Frontal cortex (tissue), 4 donors: ENCODE data around the gene KRTAP22-2. TPM values are rescaled to one million over a fixed set of nuclear protein-coding genes. Genes with fewer than 3 reads are reported as not detected.

Experiments
- DNase-seq, 2 donors: peaks; one replicate each; pipeline ENCODE4 v3.0.0; 2012; ENCODE audit warnings: low spot score in 2 of 2
- FAIRE-seq: peaks from 2 replicates; lab custom pipeline; 2012; peaks lifted over from hg19 to GRCh38; lab: Jason Lieb, UNC
- total RNA-seq: library from RNA; depleted of rRNA; stranded (reverse); fragments of >200 nt; gene quantifications from one replicate; pipeline ENCODE4 v1.2.3, GENCODE V29; 2014
- donor health status: control.
- donor health status: control.
- donor health status: control.

Gene KRTAP22-2
- total RNA-seq, result not detected

DNA sequence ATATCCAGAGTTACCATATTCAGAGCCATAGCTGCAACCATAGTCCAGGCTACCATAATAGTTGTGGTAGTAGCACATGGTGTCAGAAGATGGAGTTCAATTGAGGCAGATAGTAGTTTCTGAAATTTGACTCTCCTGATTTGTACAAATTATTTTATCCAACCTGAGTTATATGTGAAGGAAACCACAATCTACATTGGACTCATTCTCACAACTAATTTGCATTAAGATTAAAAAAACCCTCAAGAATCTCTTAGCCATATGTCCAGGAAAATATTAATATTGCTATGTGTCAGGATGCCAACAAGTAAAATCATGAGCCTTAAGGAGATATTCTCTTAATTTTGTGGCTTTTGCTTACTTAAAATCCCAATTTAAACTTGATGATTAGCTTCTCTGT lies at the start of gene KRTAP22-2:
Gene KRTAP22-2, minus strand, starts transcription at position 101 of the 400 bp plus-strand sequence.
- no peak for FAIRE-seq
- no peak for DNase-seq

DNA sequence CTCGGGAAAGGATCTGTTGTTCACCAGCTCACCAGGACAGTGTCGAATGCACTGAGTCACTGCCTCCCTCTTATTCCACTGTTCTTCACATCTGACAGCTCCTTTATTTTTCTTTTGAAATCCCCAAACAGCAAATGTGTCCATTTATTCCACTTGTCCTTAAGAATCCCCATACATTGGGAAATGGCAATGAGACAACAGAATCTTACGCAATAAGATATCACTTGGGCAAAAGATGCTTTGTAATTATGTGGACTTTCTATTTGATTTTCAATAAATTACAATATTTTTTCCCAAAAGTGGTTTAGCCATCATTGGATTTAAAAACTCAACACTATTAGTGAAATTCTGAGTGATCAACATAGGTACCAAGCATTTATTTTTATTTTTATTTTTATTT lies 48.5 kb upstream of the KRTAP22-2 start:
- FAIRE-seq (no peak), DNase-seq (no peak)

- no peak for FAIRE-seq
- DNase-seq, result no peak
Measured at GRCh38 chr21:30634906-30635305, 44.7 kb upstream of the KRTAP22-2 start, which contains the start of gene KRTAP20-2. KRTAP20-2 (plus strand) TSS chr21:30635206; CDS start chr21:30635264, 58 bp downstream.

DNA sequence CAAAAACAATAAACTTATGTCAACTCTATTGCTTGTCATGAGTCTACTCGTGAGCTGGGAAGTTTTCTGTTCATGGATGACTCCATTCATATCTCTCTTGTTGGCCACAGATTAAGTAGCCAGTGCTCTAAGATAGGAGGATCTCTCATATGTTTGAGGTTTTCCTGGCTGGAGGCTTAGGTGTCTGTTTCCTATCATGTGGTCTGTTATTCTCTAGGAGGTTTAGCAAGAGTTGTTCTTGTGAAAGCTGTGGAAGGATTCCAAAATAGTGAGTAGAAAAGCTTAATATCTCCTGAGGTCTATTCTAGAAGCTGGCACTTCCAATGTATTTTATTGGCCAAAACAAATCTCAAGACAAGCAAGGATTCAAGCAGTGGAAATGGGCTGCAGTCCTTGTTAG lies 39.0 kb upstream of the KRTAP22-2 start:
- FAIRE-seq (no peak), DNase-seq (no peak)

- no peak for DNase-seq
- FAIRE-seq, result no peak
Measured at GRCh38 chr21:30628109-30628508, 37.9 kb upstream of the KRTAP22-2 start.

DNA sequence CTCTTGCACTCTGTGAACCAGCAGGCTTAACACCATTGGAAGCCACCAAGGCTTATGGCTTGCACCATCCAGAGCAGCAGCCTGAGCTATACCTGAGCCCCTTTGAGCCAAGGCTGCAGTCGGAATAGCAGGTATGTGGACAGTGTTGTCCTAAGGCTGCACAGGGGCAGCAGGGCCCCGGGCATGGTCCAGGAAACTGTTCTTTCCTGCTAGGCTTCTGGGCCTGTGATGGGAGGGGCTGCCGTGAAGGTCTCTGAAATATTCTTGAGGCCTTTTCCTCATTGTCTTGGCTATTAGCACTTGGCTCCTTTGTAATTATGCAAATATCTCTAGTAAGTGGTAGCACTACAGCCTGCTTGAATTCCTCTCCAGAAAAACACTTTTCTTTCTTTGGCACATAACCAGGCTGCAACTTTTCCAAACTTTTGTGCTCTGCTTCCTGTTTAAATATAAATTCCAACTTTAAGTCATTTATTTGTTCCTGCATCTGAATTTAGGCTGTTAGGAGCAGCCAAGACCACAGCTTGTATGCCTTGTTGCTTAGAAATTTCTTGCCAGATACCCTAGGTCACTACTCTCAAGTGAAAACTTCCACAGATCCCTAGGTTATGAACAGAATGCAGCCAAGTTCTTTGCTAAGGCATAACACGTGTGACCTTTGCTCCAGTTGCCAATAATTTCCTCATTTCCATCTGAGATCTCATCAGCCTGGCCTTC lies 35.4 kb upstream of the KRTAP22-2 start:
- DNase-seq (no peak), FAIRE-seq (no peak)

- no peak for DNase-seq
- FAIRE-seq, result no peak
Measured at GRCh38 chr21:30623362-30623761, 33.2 kb upstream of the KRTAP22-2 start.

GRCh38 chr21:30620522-30620921 lies 30.3 kb upstream of the KRTAP22-2 start, which contains the start of gene KRTAP20-4:
KRTAP20-4 (plus strand) TSS chr21:30620627.
- DNase-seq (no peak), FAIRE-seq (no peak)

DNA sequence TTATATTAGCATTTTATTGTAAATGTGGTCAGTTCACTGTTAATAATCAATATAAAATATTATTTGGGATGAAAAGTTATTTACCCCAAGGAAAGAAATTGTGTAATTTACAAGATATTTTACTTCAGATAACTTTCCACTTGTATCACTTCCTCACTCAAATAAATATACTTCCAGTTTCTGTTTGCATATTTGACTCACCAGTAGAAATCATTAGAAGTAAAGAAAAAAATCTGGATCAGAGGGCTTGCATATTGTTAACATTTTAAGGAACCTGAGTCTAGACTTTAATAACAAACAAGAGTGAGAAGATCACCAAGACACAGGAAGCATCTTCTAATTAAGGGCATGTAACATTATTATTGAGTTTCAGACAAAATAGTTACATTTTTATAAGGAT lies 29.9 kb upstream of the KRTAP22-2 start:
- FAIRE-seq (no peak), DNase-seq (no peak)

DNA sequence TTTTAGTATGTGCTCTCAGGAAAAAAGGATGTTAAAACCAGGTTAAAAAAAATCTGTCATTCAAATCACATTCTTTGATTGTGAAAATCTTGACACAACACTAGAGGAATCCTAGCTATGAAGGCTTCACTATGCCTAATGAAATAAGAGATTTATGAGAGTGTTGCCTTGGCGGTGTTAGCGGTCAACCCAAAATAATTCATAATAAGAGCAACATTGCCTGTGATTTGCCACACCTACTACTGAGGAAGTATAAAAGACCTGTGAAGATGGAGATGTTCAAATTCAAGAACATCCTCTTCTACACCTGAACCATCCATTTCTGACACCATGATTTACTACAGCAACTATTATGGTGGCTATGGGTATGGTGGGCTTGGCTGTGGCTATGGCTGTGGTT lies 25.9 kb upstream of the KRTAP22-2 start, which contains the start of gene KRTAP20-1:
Gene KRTAP20-1, plus strand, starts transcription at position 301 of the 400 bp plus-strand sequence. Its CDS starts 30 bp downstream, at position 331.
- DNase-seq (no peak), FAIRE-seq (no peak)

- DNase-seq (no peak), FAIRE-seq (no peak)
Measured at GRCh38 chr21:30615199-30615598, 25.0 kb upstream of the KRTAP22-2 start.

DNA sequence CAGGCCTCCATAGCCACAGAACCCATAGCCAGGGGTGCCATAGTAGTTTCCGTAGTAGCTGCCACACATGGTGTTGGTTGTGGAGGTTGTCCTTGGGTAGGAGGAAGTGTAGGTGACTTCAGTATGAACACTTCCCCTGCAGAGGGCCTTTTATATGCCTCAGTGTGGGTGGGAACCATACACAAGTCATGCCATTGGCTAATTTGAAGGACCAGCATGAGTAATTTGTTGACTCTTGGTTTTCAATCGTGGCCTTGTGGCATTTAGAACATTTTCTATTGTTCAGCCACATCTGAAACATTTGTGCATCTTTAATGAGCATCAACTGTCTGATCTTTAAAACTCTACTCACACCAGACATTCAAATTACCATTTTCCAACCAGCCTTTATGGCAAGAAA lies 23.6 kb upstream of the KRTAP22-2 start, which contains the start of gene KRTAP6-1:
Gene KRTAP6-1, minus strand, starts transcription at position 95 of the 400 bp plus-strand sequence. Its CDS starts 26 bp downstream, at position 69.
- FAIRE-seq, result no peak
- no peak for DNase-seq

DNA sequence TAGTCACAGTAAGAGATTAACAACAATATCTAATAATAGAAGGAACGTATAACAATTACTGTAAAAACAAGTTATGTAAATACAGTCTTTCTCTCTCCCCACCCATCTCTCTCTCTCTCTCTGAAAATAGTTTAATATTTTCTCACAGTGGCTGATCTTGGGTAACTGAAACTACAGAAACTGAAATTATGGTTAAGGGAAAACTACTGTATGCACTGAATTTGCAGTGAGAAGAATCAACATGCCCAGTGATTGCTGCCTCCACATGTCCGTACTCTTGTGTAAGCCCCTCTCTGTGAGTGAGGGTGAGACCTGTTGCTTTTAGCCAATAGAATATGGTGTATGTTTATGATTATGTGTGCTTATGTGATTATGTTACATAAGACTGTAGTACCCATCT lies 21.9 kb upstream of the KRTAP22-2 start:
- no peak for DNase-seq
- no peak for FAIRE-seq

GRCh38 chr21:30605968-30606367 lies 15.8 kb upstream of the KRTAP22-2 start:
- FAIRE-seq, result no peak
- DNase-seq, result no peak

DNA sequence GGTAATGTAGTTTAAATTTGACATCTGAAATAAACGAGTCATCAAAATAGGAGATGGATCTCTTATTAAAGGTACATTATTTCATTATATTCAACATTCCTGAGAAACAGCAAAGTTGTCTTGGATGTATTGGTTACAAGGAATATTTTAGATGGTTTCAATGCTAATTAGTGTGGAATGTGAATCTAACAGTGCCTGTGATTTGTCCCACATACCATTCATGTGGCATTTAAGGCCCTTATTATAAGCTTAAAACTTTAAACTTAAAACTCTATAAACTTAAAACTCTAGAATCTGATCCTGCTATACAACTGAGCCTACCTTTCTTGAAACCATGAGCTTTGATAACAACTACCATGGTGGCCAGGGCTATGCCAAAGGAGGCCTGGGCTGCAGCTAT lies 10.6 kb upstream of the KRTAP22-2 start, which contains the start of gene KRTAP22-1:
Gene KRTAP22-1, plus strand, starts transcription at position 301 of the 400 bp plus-strand sequence.
- no peak for FAIRE-seq
- DNase-seq, result no peak

DNA sequence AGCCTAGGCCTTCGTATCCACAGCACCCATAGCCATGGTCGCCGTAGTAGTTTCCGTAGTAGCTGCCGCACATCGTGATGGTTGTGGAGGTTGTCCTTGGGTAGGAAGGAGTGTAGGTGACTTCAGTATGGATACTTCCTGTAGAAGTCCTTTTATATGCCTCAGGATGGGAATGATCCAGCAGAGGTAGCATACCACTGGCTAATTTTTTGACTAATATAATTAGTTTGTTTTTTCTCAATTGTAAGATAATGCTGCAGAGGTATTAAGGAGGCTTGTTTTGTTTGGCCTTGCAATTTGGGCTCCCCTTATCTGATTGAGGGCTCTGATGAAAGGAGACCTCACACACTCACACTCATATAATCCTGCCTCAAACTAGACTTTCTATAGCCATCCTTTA lies 8.6 kb upstream of the KRTAP22-2 start, which contains the start of gene KRTAP6-2:
Gene KRTAP6-2, minus strand, starts transcription at position 101 of the 400 bp plus-strand sequence. Its CDS starts 28 bp downstream, at position 73.
- FAIRE-seq, result no peak

DNA sequence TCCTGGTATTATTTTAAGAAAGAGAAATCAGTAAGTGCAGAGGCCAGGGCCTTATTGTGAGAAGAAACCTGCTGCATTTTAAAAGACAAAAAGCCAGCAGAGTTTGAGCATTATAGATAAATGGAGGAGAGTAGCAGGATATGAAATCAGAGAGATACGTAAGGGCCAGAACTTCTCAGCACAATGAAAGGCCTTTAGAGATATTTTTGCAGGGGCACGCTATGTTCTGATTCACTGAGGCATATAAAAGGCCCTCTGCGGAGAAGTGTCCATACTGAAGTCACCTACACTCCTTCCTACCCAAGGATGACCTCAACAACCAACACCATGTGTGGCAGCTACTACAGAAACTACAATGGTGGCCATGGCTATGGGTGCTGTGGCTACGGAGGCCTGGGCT lies 1.9 kb upstream of the KRTAP22-2 start, which contains the start of gene KRTAP6-3:
Gene KRTAP6-3, plus strand, starts transcription at position 301 of the 400 bp plus-strand sequence. Its CDS starts 6 bp downstream, at position 307.
- FAIRE-seq (no peak), DNase-seq (no peak)

More for the DNA sequence above, 8.6 kb upstream of the KRTAP22-2 start, which contains the start of gene KRTAP6-2:
- DNase-seq, result no peak

DNA sequence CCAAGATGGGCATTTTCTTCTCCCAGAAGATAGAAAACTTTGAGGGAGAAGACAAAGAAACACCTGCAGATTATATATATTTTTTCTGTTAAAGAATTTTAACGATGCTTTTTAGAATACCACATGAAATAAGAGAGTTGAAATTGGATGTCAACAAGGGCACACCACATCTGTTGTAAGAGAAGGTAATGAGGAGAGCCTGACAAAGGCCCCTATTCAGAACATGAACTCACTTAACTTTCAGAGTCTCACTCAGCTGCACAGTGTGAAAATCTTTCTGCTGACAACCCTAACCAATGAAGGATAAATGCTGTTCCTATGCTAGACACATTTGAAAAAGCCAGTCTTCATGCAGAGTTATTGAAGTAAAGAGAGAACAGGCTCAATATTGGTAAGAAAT lies 7.3 kb downstream of the KRTAP22-2 start:
- FAIRE-seq, result no peak
- no peak for DNase-seq

DNA sequence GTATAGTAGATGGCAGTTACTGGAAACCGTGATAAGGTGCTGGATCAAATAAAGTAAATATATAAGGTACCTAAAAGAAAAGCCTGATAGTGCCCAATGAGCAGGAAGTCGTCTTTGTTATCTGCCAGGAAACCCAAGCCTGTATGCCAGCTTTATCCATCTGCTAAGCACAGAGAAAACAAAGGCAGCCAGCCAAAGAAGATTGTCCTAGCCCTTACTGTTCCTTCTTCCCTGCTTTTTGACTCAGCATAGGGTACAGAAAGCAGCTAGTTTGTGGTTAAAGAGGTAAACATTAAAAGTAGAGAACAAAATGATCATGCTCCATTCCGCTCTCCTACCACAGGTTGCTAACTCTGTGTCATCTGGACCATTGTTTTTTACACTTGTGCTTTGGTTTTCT lies 10.1 kb downstream of the KRTAP22-2 start:
- FAIRE-seq (no peak), DNase-seq (no peak)

GRCh38 chr21:30579346-30579745 lies 10.9 kb downstream of the KRTAP22-2 start:
- no peak for DNase-seq

GRCh38 chr21:30577766-30578165 lies 12.4 kb downstream of the KRTAP22-2 start:
- no peak for DNase-seq
- FAIRE-seq, result no peak

More at GRCh38 chr21:30579346-30579745, 10.9 kb downstream of the KRTAP22-2 start:
- FAIRE-seq, result no peak
